Stimulated activated naive CD8-positive, alpha-beta T cell treated with anti-CD3 and anti-CD28 coated beads, Interleukin-15, Interleukin-2, amounts not matched to agents 100 ng/mL and 50 ng/mL, for 24 hours (primary cell): ENCODE results near the gene SUN1.

Experiments
- H3K27ac Mint-ChIP-seq: one replicate; pipeline ENCODE4 v1.8.0; 2021; ENCODE audit warnings: mild to moderate bottlenecking, mixed read lengths
- H3K27me3 Mint-ChIP-seq: one replicate; pipeline ENCODE4 v1.8.0; 2021; ENCODE audit warnings: mixed read lengths
- H3K36me3 Mint-ChIP-seq: one replicate; pipeline ENCODE4 v1.8.0; 2021; ENCODE audit warnings: low read depth, mixed read lengths
- H3K4me1 Mint-ChIP-seq: one replicate; pipeline ENCODE4 v1.8.0; 2021; ENCODE audit warnings: low read depth, mixed read lengths
- H3K4me3 Mint-ChIP-seq: one replicate; pipeline ENCODE4 v1.8.0; 2021; ENCODE audit warnings: mild to moderate bottlenecking, mixed read lengths
- H3K9me3 Mint-ChIP-seq: one replicate; pipeline ENCODE4 v1.8.0; 2021; ENCODE audit warnings: mixed read lengths

The SUN1 gene

DNA sequence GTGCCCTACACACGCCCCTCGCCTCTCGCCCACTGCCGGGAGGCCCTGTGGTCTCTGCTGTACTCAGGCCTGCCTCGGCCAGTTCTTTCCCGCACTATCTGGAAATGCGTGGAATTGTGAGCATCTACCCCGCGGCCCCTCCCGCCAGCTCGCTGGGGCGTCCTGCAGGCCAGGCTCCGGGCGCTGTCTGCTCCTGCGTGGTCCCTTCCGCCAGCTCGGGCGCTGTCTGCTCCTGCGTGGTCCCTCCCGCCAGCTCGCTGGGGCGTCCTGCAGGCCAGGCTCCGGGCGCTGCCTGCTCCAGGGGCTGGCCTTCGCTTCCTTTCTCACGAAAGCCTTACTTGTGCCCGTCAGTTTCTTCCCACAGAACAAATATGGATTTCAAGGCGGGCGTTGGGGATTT is 59.0 kb downstream of the SUN1 start:
- Mint-ChIP-seq H3K27me3 (no peaks in the 10 kb centered on the region), H3K9me3 (no peaks in the 10 kb centered on the region), H3K36me3 (peaks cover 43% of the 10 kb centered on the region), H3K27ac (no peak overlapping the region), H3K4me1 (no peaks in the 10 kb centered on the region), H3K4me3 (no peak overlapping the region)

DNA sequence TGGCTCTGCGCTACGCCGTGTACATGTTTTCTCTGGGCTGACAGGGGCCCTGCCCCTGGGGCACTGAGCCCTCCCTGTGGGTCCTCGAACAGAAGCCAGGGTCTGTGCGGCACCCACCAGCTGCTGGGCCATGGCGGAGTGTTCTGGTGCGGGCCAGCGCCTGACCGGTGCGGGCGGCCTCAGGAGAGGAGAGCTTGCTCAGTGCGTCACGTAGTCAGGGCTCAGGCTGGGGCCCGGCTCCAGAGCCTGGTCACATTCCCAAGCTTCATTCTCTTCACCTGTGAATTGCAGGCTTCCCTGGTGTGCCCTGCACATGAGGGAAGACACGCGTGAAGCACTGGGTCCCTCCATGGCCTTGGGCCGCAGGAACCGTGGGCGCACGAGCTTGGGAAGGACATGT is 59.5 kb downstream of the SUN1 start:
- no peak overlapping the region for H3K27ac Mint-ChIP-seq
- no peaks in the 10 kb centered on the region for H3K4me1 Mint-ChIP-seq
- no peak overlapping the region for H3K4me3 Mint-ChIP-seq
- no peaks in the 10 kb centered on the region for H3K9me3 Mint-ChIP-seq
- peaks cover 45% of the 10 kb centered on the region for H3K36me3 Mint-ChIP-seq
- H3K27me3 Mint-ChIP-seq: no peaks in the 10 kb centered on the region

GRCh38 chr7:892648-893593 is 60.6 kb downstream of the SUN1 start:
- no peaks in the 10 kb centered on the region for H3K9me3 Mint-ChIP-seq
- no peaks in the 10 kb centered on the region for H3K27me3 Mint-ChIP-seq
- H3K27ac Mint-ChIP-seq: peak overlapping the region; percentile 36
- H3K4me3 Mint-ChIP-seq: no peak overlapping the region
- no peaks in the 10 kb centered on the region for H3K4me1 Mint-ChIP-seq
- H3K36me3 Mint-ChIP-seq: peaks cover 48% of the 10 kb centered on the region

- no peak overlapping the region for H3K27ac Mint-ChIP-seq
- H3K4me3 Mint-ChIP-seq: no peak overlapping the region
- peaks cover 48% of the 10 kb centered on the region for H3K36me3 Mint-ChIP-seq
- H3K27me3 Mint-ChIP-seq: no peaks in the 10 kb centered on the region
- no peaks in the 10 kb centered on the region for H3K9me3 Mint-ChIP-seq
- no peaks in the 10 kb centered on the region for H3K4me1 Mint-ChIP-seq
Measured at GRCh38 chr7:893686-894085, 61.4 kb downstream of the SUN1 start.

DNA sequence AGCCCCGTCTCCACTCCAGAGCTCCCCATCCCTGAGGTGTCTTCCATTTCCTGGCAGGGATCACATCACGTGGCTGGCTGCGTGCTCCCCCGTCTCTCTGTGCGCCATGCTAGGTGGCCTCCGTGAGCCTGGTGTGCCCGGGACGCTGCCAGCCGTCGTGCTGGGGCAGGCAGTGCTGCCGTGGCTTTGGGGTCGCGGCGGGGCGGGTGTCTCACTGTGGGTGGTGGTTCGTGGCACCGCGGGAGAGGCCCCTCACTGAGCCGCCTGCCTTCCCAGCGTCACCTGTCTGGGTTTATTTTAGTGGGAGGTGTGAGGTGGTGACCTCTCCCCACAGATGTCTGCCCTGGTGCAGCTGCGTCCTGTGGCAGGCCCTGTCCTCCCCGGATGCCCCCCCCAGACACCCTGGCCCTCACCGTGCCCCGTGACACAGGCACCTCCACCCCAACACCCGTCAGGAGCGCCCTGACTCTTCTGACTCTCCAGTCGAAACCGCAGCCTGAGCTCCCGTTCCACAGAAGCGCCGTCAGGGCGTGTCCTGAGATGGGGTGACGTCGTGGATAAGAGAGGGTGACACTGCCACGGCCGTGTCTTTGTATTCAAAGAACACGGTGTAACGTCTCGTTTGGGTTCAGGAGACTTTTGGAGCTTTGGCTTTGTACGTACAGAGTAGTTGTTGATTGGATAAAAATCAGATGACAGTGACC is 62.0 kb downstream of the SUN1 start:
- Mint-ChIP-seq H3K9me3 (no peaks in the 10 kb centered on the region), H3K27ac (no peak overlapping the region), H3K27me3 (no peaks in the 10 kb centered on the region), H3K4me3 (no peak overlapping the region), H3K4me1 (no peaks in the 10 kb centered on the region), H3K36me3 (peaks cover 45% of the 10 kb centered on the region)

DNA sequence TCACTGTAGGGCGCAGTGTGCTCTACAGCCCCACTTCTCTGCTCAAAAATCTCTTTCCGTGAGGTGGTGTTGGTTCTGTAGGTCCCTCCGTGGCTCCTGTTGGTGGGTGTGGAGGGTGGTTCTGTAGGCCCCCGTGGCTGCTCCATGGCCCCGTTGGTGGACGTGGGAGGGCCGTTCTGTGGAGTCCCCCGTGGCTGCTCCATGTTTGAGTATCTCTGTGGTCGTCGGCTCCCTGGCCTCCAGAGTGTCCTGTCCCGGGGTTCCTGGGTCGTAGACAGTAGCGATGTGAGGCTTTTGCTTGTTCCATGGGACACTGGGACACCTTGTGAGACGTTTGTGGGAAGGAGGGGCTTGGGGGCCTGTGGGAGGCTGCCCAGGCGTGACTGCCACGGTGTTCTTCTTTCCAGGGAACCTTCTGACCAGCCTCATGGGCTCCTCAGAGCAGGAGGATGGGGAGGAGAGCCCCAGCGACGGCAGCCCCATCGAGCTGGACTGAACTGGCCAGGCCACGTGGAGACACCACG is 62.7 kb downstream of the SUN1 start:
- Mint-ChIP-seq H3K4me1 (no peaks in the 10 kb centered on the region), H3K27me3 (no peaks in the 10 kb centered on the region), H3K9me3 (no peaks in the 10 kb centered on the region), H3K27ac (no peak overlapping the region), H3K36me3 (peaks cover 45% of the 10 kb centered on the region), H3K4me3 (no peak overlapping the region)

- Mint-ChIP-seq H3K27ac (no peak overlapping the region), H3K9me3 (no peaks in the 10 kb centered on the region), H3K4me3 (no peak overlapping the region), H3K4me1 (no peaks in the 10 kb centered on the region), H3K27me3 (no peaks in the 10 kb centered on the region), H3K36me3 (peaks cover 44% of the 10 kb centered on the region)
Measured at GRCh38 chr7:895451-896052, 63.3 kb downstream of the SUN1 start.

GRCh38 chr7:896346-897075 is 64.2 kb downstream of the SUN1 start:
- Mint-ChIP-seq H3K27me3 (no peaks in the 10 kb centered on the region), H3K4me1 (no peaks in the 10 kb centered on the region), H3K4me3 (no peak overlapping the region), H3K27ac (no peak overlapping the region), H3K36me3 (peaks cover 42% of the 10 kb centered on the region), H3K9me3 (no peaks in the 10 kb centered on the region)

- H3K4me3 Mint-ChIP-seq: no peak overlapping the region
- H3K36me3 Mint-ChIP-seq: peaks cover 40% of the 10 kb centered on the region
- no peaks in the 10 kb centered on the region for H3K9me3 Mint-ChIP-seq
- no peaks in the 10 kb centered on the region for H3K4me1 Mint-ChIP-seq
- no peaks in the 10 kb centered on the region for H3K27me3 Mint-ChIP-seq
- H3K27ac Mint-ChIP-seq: no peak overlapping the region
Measured at GRCh38 chr7:897086-897485, 64.8 kb downstream of the SUN1 start.

DNA sequence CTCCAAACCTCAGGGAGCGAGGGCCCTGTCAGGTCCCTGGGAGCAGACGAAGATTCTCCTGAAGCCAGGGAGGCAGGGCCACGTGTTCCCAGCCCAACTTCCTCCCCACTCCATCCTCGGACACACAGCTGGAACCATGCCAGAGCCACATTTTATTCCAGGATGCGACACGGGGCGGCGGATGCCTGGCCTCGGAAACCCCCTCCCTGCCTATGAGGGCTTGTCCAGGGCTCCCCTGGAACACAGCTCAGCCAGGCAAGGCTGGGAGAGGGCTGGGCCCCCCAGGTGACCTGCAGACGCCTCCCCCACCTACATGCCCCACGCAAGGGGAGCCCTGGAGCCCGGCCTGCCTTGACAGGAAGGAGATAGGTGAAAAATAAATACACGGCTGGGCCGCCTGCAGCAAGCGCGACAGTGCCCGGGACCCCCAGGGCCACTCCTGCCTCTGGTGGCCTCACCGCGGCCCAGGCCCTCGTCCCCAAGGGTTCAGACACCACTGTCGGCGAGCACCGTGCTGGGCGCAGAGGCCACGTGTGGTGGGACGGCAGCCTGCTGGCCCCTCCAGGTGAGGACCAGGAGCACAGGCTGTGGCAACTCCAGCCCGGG is 65.6 kb downstream of the SUN1 start:
- no peaks in the 10 kb centered on the region for H3K9me3 Mint-ChIP-seq
- H3K27me3 Mint-ChIP-seq: no peaks in the 10 kb centered on the region
- no peak overlapping the region for H3K27ac Mint-ChIP-seq
- H3K36me3 Mint-ChIP-seq: peaks cover 36% of the 10 kb centered on the region
- H3K4me3 Mint-ChIP-seq: no peak overlapping the region
- no peaks in the 10 kb centered on the region for H3K4me1 Mint-ChIP-seq

- peaks cover 33% of the 10 kb centered on the region for H3K36me3 Mint-ChIP-seq
- no peaks in the 10 kb centered on the region for H3K4me1 Mint-ChIP-seq
- H3K4me3 Mint-ChIP-seq: no peak overlapping the region
Measured at GRCh38 chr7:898460-898854, 66.2 kb downstream of the SUN1 start.

DNA sequence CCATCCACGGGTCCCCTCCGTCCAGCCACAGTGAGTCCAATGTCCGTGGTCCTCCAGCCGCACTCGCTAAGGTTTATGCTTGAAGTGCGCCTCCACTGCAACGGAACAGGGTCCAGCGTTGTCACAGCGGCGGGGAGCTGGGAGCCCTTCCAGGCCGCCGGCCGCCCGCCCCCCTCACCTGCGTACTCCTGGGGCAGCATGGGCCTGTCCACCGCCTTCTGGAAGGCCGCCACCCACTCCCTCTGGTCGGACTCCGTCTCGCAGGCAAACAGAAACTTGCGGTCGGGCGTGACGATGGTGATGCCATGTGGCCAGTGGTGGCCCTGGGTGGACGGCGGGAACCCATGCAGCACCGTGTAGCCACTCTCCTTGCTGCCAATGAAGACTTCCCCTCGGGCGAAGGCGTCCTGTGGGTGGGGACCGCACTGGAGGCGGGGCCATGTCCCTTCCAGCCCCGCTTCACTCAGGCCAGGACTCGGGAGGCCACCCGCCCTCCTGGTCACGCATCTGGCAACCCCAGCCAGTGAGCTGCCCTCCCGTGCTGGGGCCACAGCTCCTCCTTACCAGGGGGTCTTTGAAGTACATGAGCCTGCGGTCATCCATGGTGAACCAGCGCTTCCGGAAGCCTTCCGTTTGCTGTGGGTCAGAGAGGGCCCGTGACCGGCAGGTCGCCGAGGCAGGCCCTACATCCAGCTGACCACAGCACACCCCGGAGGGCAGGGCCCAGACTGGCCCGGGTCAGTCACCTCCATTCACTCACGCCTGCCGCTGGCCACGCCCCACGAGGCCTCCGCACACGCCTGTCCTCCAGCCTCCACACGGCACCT is 66.8 kb downstream of the SUN1 start:
- no peaks in the 10 kb centered on the region for H3K4me1 Mint-ChIP-seq
- no peaks in the 10 kb centered on the region for H3K9me3 Mint-ChIP-seq
- no peaks in the 10 kb centered on the region for H3K27me3 Mint-ChIP-seq
- H3K27ac Mint-ChIP-seq: no peak overlapping the region
- H3K36me3 Mint-ChIP-seq: peaks cover 27% of the 10 kb centered on the region
- H3K4me3 Mint-ChIP-seq: no peak overlapping the region

More at GRCh38 chr7:898460-898854, 66.2 kb downstream of the SUN1 start:
- H3K27me3 Mint-ChIP-seq: no peaks in the 10 kb centered on the region
- no peaks in the 10 kb centered on the region for H3K9me3 Mint-ChIP-seq
- no peak overlapping the region for H3K27ac Mint-ChIP-seq

DNA sequence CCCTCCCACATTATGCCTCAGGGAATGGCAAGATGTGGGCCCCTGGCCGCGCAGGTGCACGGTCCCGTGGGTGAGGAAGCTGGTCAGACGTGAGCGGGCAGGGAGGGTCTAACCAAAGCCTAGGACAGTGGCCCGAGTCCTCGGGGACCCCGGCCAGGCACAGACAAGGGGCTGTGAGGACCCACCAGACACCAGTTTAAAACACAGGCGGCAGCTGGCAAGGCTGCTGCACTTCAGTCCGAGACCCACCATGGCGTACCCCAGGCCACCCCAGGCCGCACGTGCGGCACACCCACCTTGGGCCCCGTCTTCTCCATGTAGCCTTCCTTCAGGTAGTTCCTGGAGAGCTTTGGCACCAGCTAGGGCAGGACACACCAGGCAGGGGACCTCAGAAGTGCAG is 67.5 kb downstream of the SUN1 start:
- no peak overlapping the region for H3K4me3 Mint-ChIP-seq
- H3K4me1 Mint-ChIP-seq: no peaks in the 10 kb centered on the region
- peaks cover 20% of the 10 kb centered on the region for H3K36me3 Mint-ChIP-seq
- H3K27me3 Mint-ChIP-seq: no peaks in the 10 kb centered on the region
- no peak overlapping the region for H3K27ac Mint-ChIP-seq
- no peaks in the 10 kb centered on the region for H3K9me3 Mint-ChIP-seq
